Endothelial cell of umbilical vein (primary cell): ENCODE data around the gene NUBPL.

Source experiments
- EZH2 ChIP-seq: IDR thresholded peaks from 2 replicates; pipeline ENCODE4 v1.6.1; 2012; ENCODE audit warnings: borderline replicate concordance, low read depth, mild to moderate bottlenecking, moderate library complexity, low read length, inconsistent platforms; ENCODE audit not compliant: severe bottlenecking
- JUN ChIP-seq: IDR thresholded peaks from 2 replicates; pipeline ENCODE4 v1.6.1; 2011; ENCODE audit warnings: borderline replicate concordance, low read depth; ENCODE audit not compliant: insufficient read length, insufficient read depth
- MYC ChIP-seq: IDR thresholded peaks from one replicate; pipeline ENCODE4 v1.6.1; 2011; ENCODE audit warnings: mild to moderate bottlenecking, low read depth, low read length
- POLR2A ChIP-seq: IDR thresholded peaks from 2 replicates; pipeline ENCODE4 v1.6.1; 2012; ENCODE audit warnings: low read depth, mild to moderate bottlenecking, control low read depth, low read length
- POLR2AphosphoS5 ChIP-seq: IDR thresholded peaks from 2 replicates; pipeline ENCODE4 v1.6.1; 2012; ENCODE audit warnings: low read depth, mild to moderate bottlenecking, control low read depth, low read length, moderate library complexity; ENCODE audit not compliant: insufficient read depth
- TF ChIP-seq, protein P1 (sequence below), 2 donors: IDR thresholded peaks; 1 replicate in 1 of 2; 2 replicates in 1 of 2; pipeline ENCODE4 v1.5.1; 2011; ENCODE audit warnings: low read length in 2 of 2, mild to moderate bottlenecking in 2 of 2, moderate library complexity in 2 of 2, control low read depth in 1 of 2, inconsistent platforms in 1 of 2, low read depth in 1 of 2; ENCODE audit not compliant: insufficient read depth in 1 of 2; ENCODE audit errors: extremely low read depth in 1 of 2
- TF ChIP-seq, protein P2 (sequence below): IDR thresholded peaks from 2 replicates; pipeline ENCODE4 v1.6.1; 2011; ENCODE audit not compliant: insufficient read depth, insufficient read length

DNA sequence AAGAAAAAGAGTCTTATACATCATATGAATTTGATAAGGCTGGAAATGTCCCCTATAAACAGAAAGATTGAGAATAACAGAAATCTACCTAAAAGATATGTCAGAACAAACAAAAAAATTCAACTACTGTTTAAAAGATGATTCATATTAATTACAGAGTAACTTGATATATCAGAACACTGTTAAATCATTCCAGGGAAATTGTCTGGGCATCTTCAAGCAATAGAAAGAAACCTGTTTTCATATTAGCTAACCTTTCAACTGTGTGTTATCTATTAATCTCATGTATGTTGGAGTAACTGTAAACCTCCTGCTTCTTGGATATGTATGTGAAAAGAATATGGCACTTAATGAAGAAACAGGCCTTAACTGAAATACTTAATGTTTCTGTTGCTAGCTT, 96.7 kb downstream of the NUBPL start:
- no peak for TF ChIP-seq POLR2A
- TF ChIP-seq, protein P1, sequence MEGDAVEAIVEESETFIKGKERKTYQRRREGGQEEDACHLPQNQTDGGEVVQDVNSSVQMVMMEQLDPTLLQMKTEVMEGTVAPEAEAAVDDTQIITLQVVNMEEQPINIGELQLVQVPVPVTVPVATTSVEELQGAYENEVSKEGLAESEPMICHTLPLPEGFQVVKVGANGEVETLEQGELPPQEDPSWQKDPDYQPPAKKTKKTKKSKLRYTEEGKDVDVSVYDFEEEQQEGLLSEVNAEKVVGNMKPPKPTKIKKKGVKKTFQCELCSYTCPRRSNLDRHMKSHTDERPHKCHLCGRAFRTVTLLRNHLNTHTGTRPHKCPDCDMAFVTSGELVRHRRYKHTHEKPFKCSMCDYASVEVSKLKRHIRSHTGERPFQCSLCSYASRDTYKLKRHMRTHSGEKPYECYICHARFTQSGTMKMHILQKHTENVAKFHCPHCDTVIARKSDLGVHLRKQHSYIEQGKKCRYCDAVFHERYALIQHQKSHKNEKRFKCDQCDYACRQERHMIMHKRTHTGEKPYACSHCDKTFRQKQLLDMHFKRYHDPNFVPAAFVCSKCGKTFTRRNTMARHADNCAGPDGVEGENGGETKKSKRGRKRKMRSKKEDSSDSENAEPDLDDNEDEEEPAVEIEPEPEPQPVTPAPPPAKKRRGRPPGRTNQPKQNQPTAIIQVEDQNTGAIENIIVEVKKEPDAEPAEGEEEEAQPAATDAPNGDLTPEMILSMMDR (IDR thresholded peaks at IDR 0.05; ENCODE audit: extremely low read depth in 1 of 2, insufficient read depth in 1 of 2, low read depth in 1 of 2, low read length in 2 of 2) = no peak
- no peak for TF ChIP-seq JUN
- no peak for TF ChIP-seq EZH2
- TF ChIP-seq POLR2AphosphoS5 = no peak
- TF ChIP-seq, protein P2, sequence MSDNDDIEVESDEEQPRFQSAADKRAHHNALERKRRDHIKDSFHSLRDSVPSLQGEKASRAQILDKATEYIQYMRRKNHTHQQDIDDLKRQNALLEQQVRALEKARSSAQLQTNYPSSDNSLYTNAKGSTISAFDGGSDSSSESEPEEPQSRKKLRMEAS = no peak
- no peak for TF ChIP-seq MYC
